ENCODE measurements around the gene DHDH. TPM values are rescaled to one million over a fixed set of nuclear protein-coding genes. Genes with fewer than 3 reads are reported as not detected.

Gene DHDH
- total and polyA plus RNA-seq, 2 of the 13 experiments (the other 11 are each of a cell fraction or from before 2014, with no cell fraction given): 0.13 to 0.91 TPM

DNA sequence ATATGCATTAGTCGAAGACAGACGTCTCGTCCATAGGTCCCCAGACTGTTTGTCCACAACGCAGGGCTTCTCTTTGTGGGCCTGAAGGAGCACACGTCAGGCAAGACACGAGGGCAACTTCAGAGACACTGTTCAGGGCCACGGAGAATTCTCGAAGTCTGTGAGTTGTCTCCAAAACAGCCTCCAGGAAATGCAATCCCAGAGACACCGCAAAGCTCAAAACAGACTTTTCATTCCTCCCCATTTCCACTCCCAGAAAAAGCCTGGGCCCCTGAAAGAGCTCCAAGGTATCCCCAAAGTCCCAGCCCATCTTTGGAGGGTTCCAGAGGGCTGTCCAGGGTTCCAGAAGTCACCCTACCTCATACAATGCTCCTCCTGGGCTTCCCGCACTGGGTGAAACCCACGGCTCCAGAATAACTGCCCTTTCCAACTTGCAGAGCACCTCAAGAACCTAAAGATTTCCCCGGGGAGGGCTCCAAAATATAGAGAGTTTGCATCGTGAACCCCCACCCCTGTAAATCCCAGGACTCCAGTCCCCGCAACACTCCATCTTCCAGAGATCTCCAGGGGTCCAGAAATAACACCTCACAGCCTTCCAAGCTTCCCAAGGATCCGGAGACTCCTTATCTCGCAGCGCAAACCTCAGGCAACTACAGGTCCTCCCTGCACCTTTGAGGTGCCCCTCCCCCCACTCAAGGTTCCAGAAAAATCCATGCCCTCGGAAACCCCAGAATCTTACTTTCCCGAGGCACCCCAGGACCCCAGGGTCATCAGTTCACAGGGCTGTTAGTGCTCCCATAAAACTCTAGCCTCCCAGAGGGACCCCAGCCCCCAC, 30.9 kb downstream of the DHDH start (continued):
- TF ChIP-seq HNRNPK (IDR thresholded peaks at IDR 0.05; ENCODE audit: low read depth, low read length, poor library complexity, severe bottlenecking) (no peak), ZNF17 (CRISPR knock-in tag; IDR thresholded peaks at IDR 0.05) (no peak), RARA (CRISPR knock-in tag; IDR thresholded peaks at IDR 0.05) (no peak), TMF1 (CRISPR knock-in tag; IDR thresholded peaks at IDR 0.05; ENCODE audit: low read depth) (no peak; the same call in 1 of the 2 replicates), ZSCAN9 (CRISPR knock-in tag; IDR thresholded peaks at IDR 0.05; ENCODE audit: borderline replicate concordance) (no peak), MXD4 (CRISPR knock-in tag; IDR thresholded peaks at IDR 0.05) (no peak), ZNF547 (CRISPR knock-in tag; IDR thresholded peaks at IDR 0.05) (no peak), ZNF30 (CRISPR knock-in tag; IDR thresholded peaks at IDR 0.05) (no peak), ZNF3 (CRISPR knock-in tag; IDR thresholded peaks at IDR 0.05) (no peak), POLR2A (IDR thresholded peaks at IDR 0.05; ENCODE audit: insufficient read depth in 1 of 2, low read depth in 2 of 2, low read length in 2 of 2) (no peak; a peak in 1 of 4 replicates), POGK (CRISPR knock-in tag; conservative IDR thresholded peaks at IDR 0.05) (no peak), KDM6A (CRISPR knock-in tag; IDR thresholded peaks at IDR 0.05; ENCODE audit: low read depth) (no peak), ATF7 (IDR thresholded peaks at IDR 0.05) (no peak), ATF7 (CRISPR knock-in tag; IDR thresholded peaks at IDR 0.05) (no peak), ZBTB40 (IDR thresholded peaks at IDR 0.05) (no peak), ZBTB40 (CRISPR knock-in tag; IDR thresholded peaks at IDR 0.05) (no peak), ZMAT3 (CRISPR knock-in tag; conservative IDR thresholded peaks at IDR 0.05) (no peak), HNF4G (IDR thresholded peaks at IDR 0.05; ENCODE audit: borderline replicate concordance, low read depth, low read length) (no peak), HNF4G (CRISPR knock-in tag; IDR thresholded peaks at IDR 0.05; ENCODE audit: borderline replicate concordance, low read depth) (no peak), RAD21 (CRISPR knock-in tag; IDR thresholded peaks at IDR 0.05) (no peak), ZNF580 (CRISPR knock-in tag; IDR thresholded peaks at IDR 0.05; ENCODE audit: borderline replicate concordance, low read depth) (no peak), WIZ (CRISPR knock-in tag; IDR thresholded peaks at IDR 0.05) (no peak)
